Activated naive CD4-positive, alpha-beta T cell treated with anti-CD3 and anti-CD28 coated beads, Interleukin-2, amount 50 U/mL, for 72 hours (primary cell): Measurements from ENCODE around the gene THAP2. TPM values are rescaled to one million over a fixed set of nuclear protein-coding genes. Genes with fewer than 3 reads are reported as not detected.

Source experiments
- ATAC-seq, 2 donors: fragments of 150-1000 bp; cut with Tn5 transposase; 2 replicates each; pipeline ENCODE4 v1.10.0; 2021; ENCODE audit warnings: mild to moderate bottlenecking in 2 of 2, moderate library complexity in 2 of 2
- DNase-seq, 2 donors: peaks; one replicate each; pipeline ENCODE4 v3.0.0; 2021 to 2022; ENCODE audit warnings: low spot score in 2 of 2
- H3K27ac Mint-ChIP-seq, 2 donors: one replicate each; pipeline ENCODE4 v1.8.0; 2022; ENCODE audit warnings: mild to moderate bottlenecking in 2 of 2, mixed read lengths in 2 of 2
- H3K36me3 Mint-ChIP-seq, 2 donors: one replicate each; pipeline ENCODE4 v1.8.0; 2022; ENCODE audit warnings: mixed read lengths in 2 of 2
- H3K9me3 Mint-ChIP-seq, 2 donors: one replicate each; pipeline ENCODE4 v1.8.0; 2022; ENCODE audit warnings: mixed read lengths in 2 of 2
- total RNA-seq, 2 donors: library from RNA; stranded (reverse); gene quantifications; one replicate each; pipeline ENCODE4 v1.2.3, GENCODE V29; 2022

THAP2 gene
- 1 to 10 TPM; 7.2 to 7.8 TPM for total RNA-seq

- Mint-ChIP-seq H3K36me3 (peaks cover 53 to 55% of the 10 kb centered on the region in 2 donors), H3K27ac (peak within 1 kb of the TSS; percentile 99 to 100), H3K9me3 (peaks cover 6% of the 10 kb centered on the region in 2 donors)
- ATAC-seq (peak; percentile 82 to 91), DNase-seq (peak; percentile 85 to 91)
These were observed at the start of gene THAP2, which contains the start of gene ZFC3H1 for GRCh38 chr12:71663561-71664410. Gene THAP2 (plus strand): TSS chr12:71664301. CDS start chr12:71664510, 209 bp downstream. Gene ZFC3H1 (minus strand): TSS chr12:71663848. CDS start chr12:71663610, 238 bp downstream.

GRCh38 chr12:71621938-71622337, 42.2 kb upstream of the THAP2 start:
- DNase-seq = no peak
- ATAC-seq = no peak
- Mint-ChIP-seq H3K27ac (peak overlapping the region; percentile 26 to 60), H3K9me3 (no peaks in the 10 kb centered on the region), H3K36me3 (peaks cover 23 to 54% of the 10 kb centered on the region in 2 donors)

GRCh38 chr12:71625476-71625875, 38.6 kb upstream of the THAP2 start:
- H3K9me3 Mint-ChIP-seq = no peaks in the 10 kb centered on the region
- peaks cover 19 to 48% of the 10 kb centered on the region in 2 donors for H3K36me3 Mint-ChIP-seq
- ATAC-seq (no peak), DNase-seq (no peak)
- H3K27ac Mint-ChIP-seq = peak overlapping the region in 1 of 2 donors; percentile 65

- ATAC-seq (no peak), DNase-seq (no peak)
- no peaks in the 10 kb centered on the region for H3K9me3 Mint-ChIP-seq
- peak overlapping the region in 1 of 2 donors; percentile 48 for H3K27ac Mint-ChIP-seq
- H3K36me3 Mint-ChIP-seq = peaks cover 19 to 43% of the 10 kb centered on the region in 2 donors
These were observed 38.0 kb upstream of the THAP2 start for GRCh38 chr12:71626098-71626497.

GRCh38 chr12:71626768-71627167, 37.3 kb upstream of the THAP2 start:
- DNase-seq (no peak), ATAC-seq (no peak)
- peaks cover 18 to 36% of the 10 kb centered on the region in 2 donors for H3K36me3 Mint-ChIP-seq
- H3K9me3 Mint-ChIP-seq = no peaks in the 10 kb centered on the region
- H3K27ac Mint-ChIP-seq = peak overlapping the region in 1 of 2 donors; percentile 50

- no peaks in the 10 kb centered on the region for H3K9me3 Mint-ChIP-seq
- H3K27ac Mint-ChIP-seq = no peak overlapping the region
- peaks cover 17 to 37% of the 10 kb centered on the region in 2 donors for H3K36me3 Mint-ChIP-seq
- no peak for ATAC-seq
- DNase-seq = no peak
These were observed 36.6 kb upstream of the THAP2 start for GRCh38 chr12:71627438-71628002.

GRCh38 chr12:71636704-71637115, 27.4 kb upstream of the THAP2 start:
- Mint-ChIP-seq H3K36me3 (peaks cover 5 to 27% of the 10 kb centered on the region in 2 donors), H3K27ac (peak overlapping the region in 1 of 2 donors; percentile 12), H3K9me3 (no peaks in the 10 kb centered on the region)
- DNase-seq (peak in 1 of 2 donors; percentile 16), ATAC-seq (peak in 1 of 2 donors; percentile 26)

- H3K27ac Mint-ChIP-seq = no peak overlapping the region
- no peak for ATAC-seq
- DNase-seq = no peak
- peaks cover 2 to 30% of the 10 kb centered on the region in 2 donors for H3K36me3 Mint-ChIP-seq
- H3K9me3 Mint-ChIP-seq = no peaks in the 10 kb centered on the region
These were observed 25.6 kb upstream of the THAP2 start for GRCh38 chr12:71638499-71638898.

- H3K9me3 Mint-ChIP-seq = no peaks in the 10 kb centered on the region
- peak overlapping the region in 1 of 2 donors; percentile 44 for H3K27ac Mint-ChIP-seq
- DNase-seq = no peak
- peak; percentile 51 to 53 for ATAC-seq
- peaks cover 5 to 37% of the 10 kb centered on the region in 2 donors for H3K36me3 Mint-ChIP-seq
These were observed 24.8 kb upstream of the THAP2 start for GRCh38 chr12:71639341-71639760.

- no peaks in the 10 kb centered on the region for H3K9me3 Mint-ChIP-seq
- peak overlapping the region in 1 of 2 donors; percentile 44 for H3K27ac Mint-ChIP-seq
- peaks cover 5 to 37% of the 10 kb centered on the region in 2 donors for H3K36me3 Mint-ChIP-seq
- ATAC-seq (peak in 1 of 2 donors; percentile 38), DNase-seq (no peak)
These were observed 23.8 kb upstream of the THAP2 start for GRCh38 chr12:71640316-71640715.

GRCh38 chr12:71641390-71641789, 22.7 kb upstream of the THAP2 start:
- ATAC-seq (no peak), DNase-seq (no peak)
- H3K36me3 Mint-ChIP-seq = peaks cover 5 to 41% of the 10 kb centered on the region in 2 donors
- H3K27ac Mint-ChIP-seq = peak overlapping the region; percentile 51 to 88
- no peaks in the 10 kb centered on the region for H3K9me3 Mint-ChIP-seq

GRCh38 chr12:71642264-71642663, 21.8 kb upstream of the THAP2 start:
- Mint-ChIP-seq H3K27ac (peak overlapping the region; percentile 51 to 88), H3K36me3 (peaks cover 5 to 41% of the 10 kb centered on the region in 2 donors), H3K9me3 (no peaks in the 10 kb centered on the region)
- ATAC-seq (peak; percentile 62 to 91), DNase-seq (no peak)

- DNase-seq = no peak
- peaks cover 5 to 49% of the 10 kb centered on the region in 2 donors for H3K36me3 Mint-ChIP-seq
- peak overlapping the region in 1 of 2 donors; percentile 27 for H3K27ac Mint-ChIP-seq
These were observed 18.8 kb upstream of the THAP2 start for GRCh38 chr12:71645268-71645667.

GRCh38 chr12:71646512-71646911, 17.6 kb upstream of the THAP2 start:
- no peaks in the 10 kb centered on the region for H3K9me3 Mint-ChIP-seq
- H3K36me3 Mint-ChIP-seq = peaks cover 5 to 45% of the 10 kb centered on the region in 2 donors
- H3K27ac Mint-ChIP-seq = no peak overlapping the region
- DNase-seq = no peak
- ATAC-seq = no peak

More at GRCh38 chr12:71645268-71645667, 18.8 kb upstream of the THAP2 start:
- ATAC-seq = no peak
- no peaks in the 10 kb centered on the region for H3K9me3 Mint-ChIP-seq

- H3K36me3 Mint-ChIP-seq = peaks cover 3 to 34% of the 10 kb centered on the region in 2 donors
- ATAC-seq (no peak), DNase-seq (no peak)
- H3K27ac Mint-ChIP-seq = no peak overlapping the region
- no peaks in the 10 kb centered on the region for H3K9me3 Mint-ChIP-seq
These were observed 15.6 kb upstream of the THAP2 start for GRCh38 chr12:71648537-71648936.

GRCh38 chr12:71649401-71649800, 14.7 kb upstream of the THAP2 start:
- H3K9me3 Mint-ChIP-seq = no peaks in the 10 kb centered on the region
- ATAC-seq (no peak), DNase-seq (no peak)
- no peak overlapping the region for H3K27ac Mint-ChIP-seq
- peaks cover 3 to 25% of the 10 kb centered on the region in 2 donors for H3K36me3 Mint-ChIP-seq

GRCh38 chr12:71652656-71653055, 11.4 kb upstream of the THAP2 start:
- ATAC-seq (no peak), DNase-seq (no peak)
- Mint-ChIP-seq H3K36me3 (peaks cover 15 to 19% of the 10 kb centered on the region in 2 donors), H3K27ac (no peak overlapping the region), H3K9me3 (no peaks in the 10 kb centered on the region)
